Natural killer cell (primary cell): ENCODE results near the gene CENATAC. TPM values are rescaled to one million over a fixed set of nuclear protein-coding genes. Genes with fewer than 3 reads are reported as not detected.

Source experiments
- ATAC-seq, 3 donors: fragments of 150-1000 bp in 2 of 3; fragments of 200-7000 bp in 1 of 3; cut with Tn5 transposase; 1 replicate in 1 of 3; 2 replicates in 2 of 3; pipeline ENCODE4 v1.10.0; 2021; ENCODE audit warnings: mild to moderate bottlenecking in 2 of 3, moderate library complexity in 2 of 3
- DNase-seq, 2 donors: peaks; one replicate each; pipeline versions ENCODE4 v3.0.0 to v3.0.0-alpha.2; 2013 to 2021; ENCODE audit warnings: mixed read lengths in 1 of 2
- H3K27ac ChIP-seq: one replicate; pipeline ENCODE4 v1.5.1; 2013; ENCODE audit warnings: mild to moderate bottlenecking, low read length
- H3K27me3 ChIP-seq: one replicate; pipeline ENCODE4 v1.6.1; 2013; ENCODE audit warnings: low read length; ENCODE audit not compliant: control insufficient read depth, insufficient read depth
- H3K36me3 ChIP-seq: one replicate; pipeline ENCODE4 v1.6.1; 2013; ENCODE audit warnings: low read length; ENCODE audit not compliant: control insufficient read depth, insufficient read depth
- H3K4me1 ChIP-seq: one replicate; pipeline ENCODE4 v1.6.1; 2013; ENCODE audit warnings: low read length; ENCODE audit not compliant: control insufficient read depth, insufficient read depth
- H3K4me3 ChIP-seq: one replicate; pipeline ENCODE4 v1.5.1; 2013; ENCODE audit warnings: low read length
- H3K9me3 ChIP-seq: one replicate; pipeline ENCODE4 v1.6.1; 2013; ENCODE audit warnings: low read length; ENCODE audit not compliant: control insufficient read depth, insufficient read depth
- H3K27ac Mint-ChIP-seq, 2 donors: one replicate each; pipeline ENCODE4 v1.8.0; 2022; ENCODE audit warnings: mild to moderate bottlenecking in 2 of 2, mixed read lengths in 2 of 2, moderate library complexity in 1 of 2
- H3K27me3 Mint-ChIP-seq, 2 donors: one replicate each; pipeline ENCODE4 v1.8.0; 2022; ENCODE audit warnings: low read depth in 2 of 2, mixed read lengths in 2 of 2
- H3K36me3 Mint-ChIP-seq: one replicate; pipeline ENCODE4 v1.8.0; 2022; ENCODE audit warnings: mixed read lengths
- H3K4me1 Mint-ChIP-seq, 2 donors: one replicate each; pipeline ENCODE4 v1.8.0; 2022; ENCODE audit warnings: mixed read lengths in 2 of 2
- H3K4me3 Mint-ChIP-seq: one replicate; pipeline ENCODE4 v1.8.0; 2022; ENCODE audit warnings: mild to moderate bottlenecking, moderate library complexity, mixed read lengths
- H3K9me3 Mint-ChIP-seq, 2 donors: one replicate each; pipeline ENCODE4 v1.8.0; 2022; ENCODE audit warnings: mixed read lengths in 2 of 2
- WGBS: methylation state at CpG from one replicate; pipeline ENCODE4 v1.1.7; 2013; ENCODE audit warnings: missing lambda C conversion rate; ENCODE audit not compliant: insufficient coverage; 5-methylcytosine and 5-hydroxymethylcytosine counted together
- intact Hi-C: fragments of 100-400 bp; cut with micrococcal nuclease; formaldehyde crosslinking; loops from one replicate; pipeline ENCODE4 v1.14.2; 2022
- total RNA-seq, 4 donors: library from RNA; stranded (reverse); fragments of 120-200 nt in 1 of 4; gene quantifications; one replicate each; pipeline versions ENCODE4 v1.2.3 to v1.2.4, GENCODE V29; 2013 to 2022
- TF ChIP-seq, protein P1 (sequence below): fragments of 200-600 bp; IDR thresholded peaks from one replicate; pipeline ENCODE4 v1.8.0; 2022; ENCODE audit warnings: antibody characterized with exemption

The CENATAC gene
- total RNA-seq, 3 donors from 2014 or later (not counting 1 experiment from before 2014, with no cell fraction given): 121 to 143 (median 122) TPM

- H3K27me3 ChIP-seq: no peaks in the 10 kb centered on the region
- H3K9me3 ChIP-seq: no peaks in the 10 kb centered on the region
- no peak for ATAC-seq
- no peak overlapping the region for H3K27ac ChIP-seq
- no peaks in the 10 kb centered on the region for H3K27me3 Mint-ChIP-seq
- H3K4me1 ChIP-seq: peaks cover 14% of the 10 kb centered on the region
- H3K27ac Mint-ChIP-seq: no peak overlapping the region
- no peaks in the 10 kb centered on the region for H3K9me3 Mint-ChIP-seq
- H3K4me1 Mint-ChIP-seq: peaks cover 23 to 27% of the 10 kb centered on the region in 2 donors
- TF ChIP-seq, protein P1, sequence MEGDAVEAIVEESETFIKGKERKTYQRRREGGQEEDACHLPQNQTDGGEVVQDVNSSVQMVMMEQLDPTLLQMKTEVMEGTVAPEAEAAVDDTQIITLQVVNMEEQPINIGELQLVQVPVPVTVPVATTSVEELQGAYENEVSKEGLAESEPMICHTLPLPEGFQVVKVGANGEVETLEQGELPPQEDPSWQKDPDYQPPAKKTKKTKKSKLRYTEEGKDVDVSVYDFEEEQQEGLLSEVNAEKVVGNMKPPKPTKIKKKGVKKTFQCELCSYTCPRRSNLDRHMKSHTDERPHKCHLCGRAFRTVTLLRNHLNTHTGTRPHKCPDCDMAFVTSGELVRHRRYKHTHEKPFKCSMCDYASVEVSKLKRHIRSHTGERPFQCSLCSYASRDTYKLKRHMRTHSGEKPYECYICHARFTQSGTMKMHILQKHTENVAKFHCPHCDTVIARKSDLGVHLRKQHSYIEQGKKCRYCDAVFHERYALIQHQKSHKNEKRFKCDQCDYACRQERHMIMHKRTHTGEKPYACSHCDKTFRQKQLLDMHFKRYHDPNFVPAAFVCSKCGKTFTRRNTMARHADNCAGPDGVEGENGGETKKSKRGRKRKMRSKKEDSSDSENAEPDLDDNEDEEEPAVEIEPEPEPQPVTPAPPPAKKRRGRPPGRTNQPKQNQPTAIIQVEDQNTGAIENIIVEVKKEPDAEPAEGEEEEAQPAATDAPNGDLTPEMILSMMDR: no peak
- 96% methylated on average over 4 of the region's 5 CpGs for WGBS
- H3K4me3 Mint-ChIP-seq: no peak overlapping the region
- H3K36me3 ChIP-seq: no peaks in the 10 kb centered on the region
- H3K36me3 Mint-ChIP-seq: no peaks in the 10 kb centered on the region
- no peak for DNase-seq
- intact Hi-C loops: no loop called here
- H3K4me3 ChIP-seq: no peak overlapping the region
Measured at GRCh38 chr11:119062779-119063178, 64.8 kb downstream of the CENATAC start.

DNA sequence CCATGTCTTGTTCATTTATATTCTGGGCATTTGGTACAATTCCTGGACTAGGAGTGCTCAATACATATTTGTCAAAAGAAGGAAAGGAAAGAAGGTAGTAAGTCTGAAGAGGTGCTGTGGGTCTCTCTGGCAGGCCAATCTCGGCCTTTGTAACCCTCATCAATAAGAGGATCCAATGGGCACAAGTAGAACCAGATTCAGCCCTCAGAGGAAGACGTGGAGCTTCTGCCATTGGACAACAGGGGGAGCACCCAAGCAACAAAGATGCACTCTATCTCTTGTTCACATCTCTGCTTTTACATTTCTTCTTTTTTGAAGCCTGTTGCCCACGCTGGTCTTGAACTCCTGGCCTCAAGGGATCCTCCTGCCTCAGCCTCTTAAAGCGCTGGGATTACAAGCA is 67.4 kb downstream of the CENATAC start:
- no peaks in the 10 kb centered on the region for H3K36me3 Mint-ChIP-seq
- Histone ChIP-seq H3K4me1 (peaks cover 19% of the 10 kb centered on the region), H3K36me3 (peaks cover 5% of the 10 kb centered on the region), H3K27ac (no peak overlapping the region), H3K4me3 (no peak overlapping the region), H3K27me3 (no peaks in the 10 kb centered on the region), H3K9me3 (no peaks in the 10 kb centered on the region)
- no peaks in the 10 kb centered on the region for H3K27me3 Mint-ChIP-seq
- H3K27ac Mint-ChIP-seq: peak overlapping the region; percentile 98 to 99
- DNase-seq (peak in 1 of 2 donors; percentile 74), ATAC-seq (no peak)
- peak overlapping the region; percentile 2 for H3K4me3 Mint-ChIP-seq
- 73% methylated on average over 4 of the region's 4 CpGs for WGBS
- TF ChIP-seq, protein P1: peak; percentile 37
- peaks cover 31 to 33% of the 10 kb centered on the region in 2 donors for H3K4me1 Mint-ChIP-seq
- intact Hi-C loops: loop anchor here (5.0 kb wide), 1 partner anchor 57 kb away; the partner anchor contains the start of gene HINFP
- H3K9me3 Mint-ChIP-seq: no peaks in the 10 kb centered on the region

Other genes with a start within 250 kb of the CENATAC start
- gene DDX6, start 207.0 kb upstream of the CENATAC start, total RNA-seq: 100 to 1,000 TPM; 350 to 369 (median 364) TPM
- 1 to 10 TPM in 1 of 3 donors, under 1 TPM in 2; 0.56 to 1.3 (median 0.86) TPM for gene CXCR5, start 114.2 kb upstream of the CENATAC start, total RNA-seq
- gene BCL9L, start 72.2 kb upstream of the CENATAC start, total RNA-seq: 100 to 1,000 TPM; 221 to 255 (median 234) TPM
- under 1 TPM in 2 of 3 donors, not detected in 1; 0.40 to 0.41 TPM for gene UPK2, start 41.8 kb upstream of the CENATAC start, total RNA-seq
- not detected for gene FOXR1, start 26.4 kb upstream of the CENATAC start, total RNA-seq
- gene RPS25, start 20.2 kb downstream of the CENATAC start, total RNA-seq: 1,000 to 10,000 TPM in 1 of 3 donors, 100 to 1,000 TPM in 2; 870 to 1,051 (median 887) TPM
- 10 to 100 TPM; 71.4 to 84.5 (median 77.5) TPM for gene TRAPPC4, start 20.6 kb downstream of the CENATAC start, total RNA-seq
- gene SLC37A4, start 32.7 kb downstream of the CENATAC start, total RNA-seq: 1 to 10 TPM; 4.6 to 7.7 (median 6.5) TPM
- 100 to 1,000 TPM; 114 to 146 (median 123) TPM for gene HYOU1, start 59.1 kb downstream of the CENATAC start, total RNA-seq
- 100 to 1,000 TPM in 1 of 3 donors, 10 to 100 TPM in 2; 91.4 to 101 (median 91.7) TPM for gene VPS11, start 69.7 kb downstream of the CENATAC start, total RNA-seq
- gene HMBS, start 86.7 kb downstream of the CENATAC start, total RNA-seq: 10 to 100 TPM in 1 of 3 donors, 1 to 10 TPM in 2; 6.1 to 10.1 (median 6.7) TPM
- 10 to 100 TPM; 20.5 to 28.5 (median 24.4) TPM for gene DPAGT1, start 103.7 kb downstream of the CENATAC start, total RNA-seq
- gene C2CD2L, start 109.2 kb downstream of the CENATAC start, total RNA-seq: 10 to 100 TPM; 20.3 to 27.7 (median 25.6) TPM
- gene HINFP, start 123.4 kb downstream of the CENATAC start, total RNA-seq: 10 to 100 TPM; 30.2 to 38.2 (median 31.5) TPM
- gene ABCG4, start 150.9 kb downstream of the CENATAC start, total RNA-seq: under 1 TPM in 1 of 3 donors, not detected in 2; 0.09 TPM
- gene NLRX1, start 170.6 kb downstream of the CENATAC start, total RNA-seq: 10 to 100 TPM; 12.4 to 16.4 (median 13.8) TPM
- under 1 TPM; 0.33 to 0.48 (median 0.40) TPM for gene NHERF4, start 187.3 kb downstream of the CENATAC start, total RNA-seq
- gene CBL, start 208.2 kb downstream of the CENATAC start, total RNA-seq: 10 to 100 TPM; 29.0 to 32.5 (median 30.1) TPM